OCI-LY1 (cell line): ENCODE data around the gene FNDC7.

Experiments used
- CTCF ChIP-seq: fragments of 200-600 bp; sonication (generic), shearing (Covaris generic); IDR thresholded peaks from 2 replicates; pipeline ENCODE4 v1.5.1; 2017; ENCODE audit warnings: mild to moderate bottlenecking, antibody characterized with exemption, low read length, moderate library complexity, mixed read lengths
- EZH2 ChIP-seq: fragments of 200-600 bp; sonication (generic), shearing (Covaris generic); IDR thresholded peaks from 2 replicates; pipeline ENCODE4 v1.8.0; 2017; ENCODE audit warnings: borderline replicate concordance, mixed run types, mild to moderate bottlenecking, antibody characterized with exemption, low read length, moderate library complexity, mixed read lengths

GRCh38 chr1:108716437-108717230 lies 3.9 kb downstream of the FNDC7 start:
- TF ChIP-seq CTCF (no peak), EZH2 (no peak)
